ENCODE data around the gene ASB10.

ASB10 gene

GRCh38 chr7:151150388-151150787 is 36.7 kb downstream of the ASB10 start:
- Histone ChIP-seq H3K9me3 (ENCODE audit: control insufficient read depth, insufficient read depth, low read length) (no peaks in the 10 kb centered on the region), H3K4me3 (ENCODE audit: low read length) (no peak overlapping the region), H3K9me2 (replicated peaks; ENCODE audit: control insufficient read depth, low read length) (no peaks in the 10 kb centered on the region), H3K27me3 (ENCODE audit: control insufficient read depth, low read length) (peaks cover 57% of the 10 kb centered on the region), H3K4me1 (ENCODE audit: control insufficient read depth, low read length) (no peaks in the 10 kb centered on the region), H4K20me1 (ENCODE audit: control insufficient read depth, insufficient read depth, low read depth, low read length) (no peaks in the 10 kb centered on the region), H3K27ac (ENCODE audit: low read depth, low read length) (no peak overlapping the region), H3F3A (ENCODE audit: control insufficient read depth, insufficient read depth) (no peaks in the 10 kb centered on the region), H3K36me3 (ENCODE audit: control insufficient read depth, low read length) (no peaks in the 10 kb centered on the region), H3K79me2 (ENCODE audit: control insufficient read depth, low read length) (no peaks in the 10 kb centered on the region), H3K4me2 (ENCODE audit: low read length) (no peak overlapping the region)
- TF ChIP-seq EZH2phosphoT487 (IDR thresholded peaks at IDR 0.05; ENCODE audit: borderline replicate concordance, low read length) (no peak), CTCF (IDR thresholded peaks at IDR 0.05; ENCODE audit: low read depth, low read length, poor library complexity, severe bottlenecking) (no peak)

- Histone ChIP-seq H4K20me1 (ENCODE audit: control insufficient read depth, insufficient read depth, low read depth, low read length) (no peaks in the 10 kb centered on the region), H3K9me2 (replicated peaks; ENCODE audit: control insufficient read depth, low read length) (no peaks in the 10 kb centered on the region), H3K36me3 (ENCODE audit: control insufficient read depth, low read length) (no peaks in the 10 kb centered on the region), H3K79me2 (ENCODE audit: control insufficient read depth, low read length) (no peaks in the 10 kb centered on the region), H3K4me1 (ENCODE audit: control insufficient read depth, low read length) (no peaks in the 10 kb centered on the region), H3F3A (ENCODE audit: control insufficient read depth, insufficient read depth) (no peaks in the 10 kb centered on the region), H3K9me3 (ENCODE audit: control insufficient read depth, insufficient read depth, low read length) (no peaks in the 10 kb centered on the region), H3K27me3 (ENCODE audit: control insufficient read depth, low read length) (peaks cover 51% of the 10 kb centered on the region), H3K4me2 (ENCODE audit: low read length) (no peak overlapping the region), H3K27ac (ENCODE audit: low read depth, low read length) (no peak overlapping the region), H3K4me3 (ENCODE audit: low read length) (no peak overlapping the region)
- TF ChIP-seq CTCF (IDR thresholded peaks at IDR 0.05; ENCODE audit: low read depth, low read length, poor library complexity, severe bottlenecking), result no peak
- TF ChIP-seq EZH2phosphoT487 (IDR thresholded peaks at IDR 0.05; ENCODE audit: borderline replicate concordance, low read length), result no peak
These were observed 38.5 kb downstream of the ASB10 start for GRCh38 chr7:151148319-151149259.

- Histone ChIP-seq H3K79me2 (ENCODE audit: control insufficient read depth, low read length) (no peaks in the 10 kb centered on the region), H3K9me2 (replicated peaks; ENCODE audit: control insufficient read depth, low read length) (no peaks in the 10 kb centered on the region), H4K20me1 (ENCODE audit: control insufficient read depth, insufficient read depth, low read depth, low read length) (no peaks in the 10 kb centered on the region), H3F3A (ENCODE audit: control insufficient read depth, insufficient read depth) (no peaks in the 10 kb centered on the region), H3K4me1 (ENCODE audit: control insufficient read depth, low read length) (no peaks in the 10 kb centered on the region), H3K4me2 (ENCODE audit: low read length) (no peak overlapping the region), H3K9me3 (ENCODE audit: control insufficient read depth, insufficient read depth, low read length) (no peaks in the 10 kb centered on the region), H3K27ac (ENCODE audit: low read depth, low read length) (no peak overlapping the region), H3K36me3 (ENCODE audit: control insufficient read depth, low read length) (no peaks in the 10 kb centered on the region), H3K27me3 (ENCODE audit: control insufficient read depth, low read length) (peaks cover 37% of the 10 kb centered on the region), H3K4me3 (ENCODE audit: low read length) (no peak overlapping the region)
- no peak for TF ChIP-seq EZH2phosphoT487 (IDR thresholded peaks at IDR 0.05; ENCODE audit: borderline replicate concordance, low read length)
- TF ChIP-seq CTCF (IDR thresholded peaks at IDR 0.05; ENCODE audit: low read depth, low read length, poor library complexity, severe bottlenecking), result no peak
These were observed 40.3 kb downstream of the ASB10 start for GRCh38 chr7:151146761-151147160.

Data from DOHH2 (cell line).